HL-60 (cell line): ENCODE results near the gene TMEM100.

Source experiments
- DNase-seq, 2 experiments: peaks; one replicate each; pipeline ENCODE4 v3.0.0-alpha.2; 2010 to 2020; ENCODE audit warnings: low read depth in 1 of 2, low spot score in 1 of 2
- H3K27ac ChIP-seq: fragments of 250-450 bp; sonication (Bioruptor Pico); replicated peaks from 2 replicates; pipeline ENCODE4 v1.5.1; 2020; ENCODE audit warnings: mild to moderate bottlenecking, moderate library complexity
- H3K27me3 ChIP-seq: fragments of 250-450 bp; sonication (Bioruptor Pico); 2 replicates; pipeline ENCODE4 v1.5.1; 2021; ENCODE audit warnings: mild to moderate bottlenecking, moderate library complexity; ENCODE audit not compliant: insufficient read depth, poor library complexity, severe bottlenecking
- H3K4me3 ChIP-seq: replicated peaks from 2 replicates; pipeline ENCODE4 v1.5.1; 2011; ENCODE audit warnings: mild to moderate bottlenecking, control low read depth, low read length; ENCODE audit not compliant: insufficient read depth
- CTCF ChIP-seq: IDR thresholded peaks from one replicate; pipeline ENCODE4 v1.5.1; 2011; ENCODE audit warnings: low read length, control low read depth, inconsistent platforms; ENCODE audit not compliant: insufficient read depth
- GABPA ChIP-seq: IDR thresholded peaks from 2 replicates; pipeline ENCODE4 v1.6.1; 2012; ENCODE audit warnings: low read depth
- POLR2AphosphoS5 ChIP-seq: IDR thresholded peaks from 2 replicates; pipeline ENCODE4 v1.6.1; 2012; ENCODE audit warnings: low read depth
- REST ChIP-seq: IDR thresholded peaks from 2 replicates; pipeline ENCODE4 v1.6.1; 2012; ENCODE audit warnings: low read depth; ENCODE audit not compliant: insufficient replicate concordance
- SPI1 ChIP-seq: IDR thresholded peaks from 2 replicates; pipeline ENCODE4 v1.6.1; 2012; ENCODE audit warnings: low read depth, mild to moderate bottlenecking, borderline replicate concordance

The TMEM100 gene

DNA sequence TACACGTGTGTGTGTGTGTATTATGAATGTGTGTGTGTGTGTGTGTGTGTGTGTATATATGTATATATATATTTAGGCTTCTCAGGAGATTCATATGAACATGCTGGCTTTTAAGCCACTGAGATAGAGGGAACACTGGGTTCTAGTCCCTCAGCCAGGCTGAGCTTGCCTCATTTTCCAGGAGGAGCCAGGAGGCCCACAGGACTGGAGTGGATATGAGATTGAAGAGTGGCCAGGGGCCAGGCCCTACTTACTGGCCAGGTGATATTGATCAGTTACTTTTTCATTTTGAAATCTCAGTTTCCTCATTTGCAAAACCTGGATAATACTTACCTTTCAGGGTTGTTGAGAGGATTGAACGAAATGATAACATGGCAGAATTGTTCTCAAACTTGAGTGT lies 34.0 kb upstream of the TMEM100 start:
- no peak for TF ChIP-seq SPI1
- no peak for TF ChIP-seq REST
- TF ChIP-seq GABPA, result no peak
- Histone ChIP-seq H3K27ac (no peak overlapping the region), H3K27me3 (no peaks in the 10 kb centered on the region), H3K4me3 (no peak overlapping the region)
- DNase-seq, result no peak

DNA sequence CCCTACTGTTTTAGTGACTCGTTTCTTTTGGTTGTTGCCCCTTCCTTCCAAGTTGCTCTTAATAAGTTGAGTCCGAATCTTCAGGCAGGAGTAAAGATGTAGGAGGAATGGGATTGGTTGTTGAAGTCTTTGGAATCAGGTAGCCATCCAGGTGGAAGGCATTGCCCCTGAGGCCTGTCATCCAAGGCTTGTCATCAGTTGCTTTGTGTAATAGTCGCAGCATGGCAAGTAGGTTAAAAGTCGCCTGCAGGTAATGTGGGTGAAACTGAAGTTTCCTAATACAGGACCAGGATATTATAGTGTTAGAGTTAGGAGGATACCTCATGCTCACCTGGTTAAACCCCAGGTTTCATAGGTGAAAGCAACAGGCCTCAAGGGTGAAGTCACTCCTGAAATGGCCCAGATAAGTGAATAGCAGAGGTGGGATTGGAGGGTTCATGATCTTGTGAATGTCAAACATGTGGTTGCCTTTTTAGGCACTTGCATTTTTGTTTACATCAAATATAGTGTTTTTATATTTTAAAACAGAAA lies 29.1 kb upstream of the TMEM100 start:
- no peak for DNase-seq
- no peak for TF ChIP-seq REST
- TF ChIP-seq CTCF, result no peak
- TF ChIP-seq SPI1, result no peak
- TF ChIP-seq GABPA, result no peak
- H3K27ac ChIP-seq, result peak overlapping the region; percentile 82
- peak overlapping the region; percentile 74 for H3K4me3 ChIP-seq
- no peaks in the 10 kb centered on the region for H3K27me3 ChIP-seq

- peak; percentile 74 to 92 for DNase-seq
- TF ChIP-seq REST, result peak; percentile 20
- no peak for TF ChIP-seq SPI1
- TF ChIP-seq GABPA, result peak; percentile 67
- peak; percentile 49; the same call in 1 of the 2 replicates for TF ChIP-seq POLR2AphosphoS5
- H3K27me3 ChIP-seq, result no peaks in the 10 kb centered on the region
- H3K27ac ChIP-seq, result peak within 1 kb of the TSS; percentile 82
- peak within 1 kb of the TSS; percentile 74 for H3K4me3 ChIP-seq
Measured at GRCh38 chr17:55750750-55751657, 28.3 kb upstream of the TMEM100 start, which contains the start of gene PCTP. TSS of gene PCTP (plus strand) at chr17:55751051. CDS start at chr17:55751104, 53 bp downstream.

DNA sequence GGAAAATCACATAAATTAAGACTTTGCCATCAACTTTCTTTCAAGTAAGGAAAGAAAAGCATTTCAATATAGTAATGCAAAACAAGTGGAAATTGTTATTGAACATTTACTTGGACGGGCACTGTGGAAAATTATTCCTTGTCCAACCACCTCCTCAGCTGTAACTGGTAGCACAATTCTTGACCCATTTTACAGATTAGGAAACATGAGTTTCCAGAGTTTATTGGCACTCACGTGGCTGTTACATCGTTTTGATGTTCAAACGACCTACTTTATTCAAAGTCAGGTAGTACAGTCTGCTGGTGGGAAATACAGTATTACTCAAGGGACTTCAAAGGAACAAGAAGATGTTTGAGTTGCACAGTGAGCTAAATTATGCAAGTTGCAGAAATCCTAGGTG lies 27.3 kb upstream of the TMEM100 start:
- TF ChIP-seq GABPA (no peak), CTCF (no peak)
- H3K27ac ChIP-seq, result no peak overlapping the region
- no peaks in the 10 kb centered on the region for H3K27me3 ChIP-seq
- no peak for DNase-seq
- H3K4me3 ChIP-seq, result no peak overlapping the region
